ENCODE results near the gene NHLH2.

DNA sequence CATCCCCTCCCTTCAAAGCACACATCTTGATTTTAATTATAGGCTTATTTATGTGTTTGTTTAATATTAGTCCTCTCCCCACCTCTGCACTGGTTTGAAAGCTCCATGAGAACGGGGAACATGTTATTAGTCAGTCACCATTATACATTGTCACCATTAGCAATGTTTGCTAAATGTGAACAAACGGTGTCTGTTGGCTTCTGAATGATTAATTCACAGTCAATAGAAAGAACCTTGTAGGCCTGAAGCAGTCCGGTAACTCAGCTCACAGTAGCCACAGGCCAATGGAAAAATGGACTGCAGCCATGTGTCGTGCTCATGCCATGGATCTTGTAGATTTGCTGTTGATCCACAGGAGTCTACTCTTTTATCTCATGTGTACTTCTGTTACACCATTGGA lies 49.7 kb upstream of the NHLH2 start:
- TF ChIP-seq, protein P1, sequence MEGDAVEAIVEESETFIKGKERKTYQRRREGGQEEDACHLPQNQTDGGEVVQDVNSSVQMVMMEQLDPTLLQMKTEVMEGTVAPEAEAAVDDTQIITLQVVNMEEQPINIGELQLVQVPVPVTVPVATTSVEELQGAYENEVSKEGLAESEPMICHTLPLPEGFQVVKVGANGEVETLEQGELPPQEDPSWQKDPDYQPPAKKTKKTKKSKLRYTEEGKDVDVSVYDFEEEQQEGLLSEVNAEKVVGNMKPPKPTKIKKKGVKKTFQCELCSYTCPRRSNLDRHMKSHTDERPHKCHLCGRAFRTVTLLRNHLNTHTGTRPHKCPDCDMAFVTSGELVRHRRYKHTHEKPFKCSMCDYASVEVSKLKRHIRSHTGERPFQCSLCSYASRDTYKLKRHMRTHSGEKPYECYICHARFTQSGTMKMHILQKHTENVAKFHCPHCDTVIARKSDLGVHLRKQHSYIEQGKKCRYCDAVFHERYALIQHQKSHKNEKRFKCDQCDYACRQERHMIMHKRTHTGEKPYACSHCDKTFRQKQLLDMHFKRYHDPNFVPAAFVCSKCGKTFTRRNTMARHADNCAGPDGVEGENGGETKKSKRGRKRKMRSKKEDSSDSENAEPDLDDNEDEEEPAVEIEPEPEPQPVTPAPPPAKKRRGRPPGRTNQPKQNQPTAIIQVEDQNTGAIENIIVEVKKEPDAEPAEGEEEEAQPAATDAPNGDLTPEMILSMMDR (IDR thresholded peaks at IDR 0.05) = no peak
- no peak for TF ChIP-seq POLR2A (IDR thresholded peaks at IDR 0.05)

Data from body of pancreas (tissue), 4 donors.